Thymus (tissue), 11 donors: ENCODE measurements around the gene PRCC. TPM values are rescaled to one million over a fixed set of nuclear protein-coding genes. Genes with fewer than 3 reads are reported as not detected.
A peak's percentile ranks its signal among the peaks of the same experiment; 100 is the strongest.

Experiments
- DNase-seq, 9 donors: peaks; one replicate each; pipeline ENCODE4 v3.0.0-alpha.2; 2013; ENCODE audit warnings: low spot score in 9 of 9, low read depth in 6 of 9, missing footprints in 1 of 9
- H3K27ac ChIP-seq, 2 donors: one replicate each; pipeline ENCODE4 v1.5.1; 2013; ENCODE audit warnings: control low read depth in 1 of 2, low read depth in 1 of 2, low read length in 1 of 2, mild to moderate bottlenecking in 1 of 2, moderate library complexity in 1 of 2
- H3K27me3 ChIP-seq, 2 donors: one replicate each; pipeline ENCODE4 v1.5.1; 2013; ENCODE audit warnings: low read length in 1 of 2; ENCODE audit not compliant: control insufficient read depth in 2 of 2, insufficient read depth in 1 of 2
- H3K36me3 ChIP-seq, 2 donors: one replicate each; pipeline ENCODE4 v1.5.1; 2013; ENCODE audit warnings: low read length in 1 of 2, mild to moderate bottlenecking in 1 of 2, moderate library complexity in 1 of 2; ENCODE audit not compliant: control insufficient read depth in 2 of 2, insufficient read depth in 2 of 2
- H3K4me1 ChIP-seq, 2 donors: one replicate each; pipeline ENCODE4 v1.5.1; 2013; ENCODE audit warnings: low read length in 2 of 2; ENCODE audit not compliant: control insufficient read depth in 2 of 2, insufficient read depth in 2 of 2
- H3K4me3 ChIP-seq, 2 donors: one replicate each; pipeline ENCODE4 v1.5.1; 2013; ENCODE audit warnings: low read length in 2 of 2, control low read depth in 1 of 2, mild to moderate bottlenecking in 1 of 2
- H3K9me3 ChIP-seq, 2 donors: one replicate each; pipeline ENCODE4 v1.5.1; 2013; ENCODE audit warnings: low read length in 1 of 2, mild to moderate bottlenecking in 1 of 2; ENCODE audit not compliant: control insufficient read depth in 2 of 2, insufficient read depth in 1 of 2
- WGBS: extraction: QIAGEN DNeasy Blood & Tissue Kit; methylation state at CpG from one replicate; pipeline ENCODE4 v1.1.7; 2013; 5-methylcytosine and 5-hydroxymethylcytosine counted together
- polyA plus RNA-seq: library from polyadenylated mRNA; stranded (reverse); fragments of 200-250 nt; gene quantifications from one replicate; pipeline ENCODE4 v1.2.3, GENCODE V29; 2013
- total RNA-seq: library from RNA; stranded (reverse); fragments of 120-200 nt; gene quantifications from one replicate; pipeline ENCODE4 v1.2.4, GENCODE V29; 2013
- donor health status: healthy.

PRCC gene
- total and polyA plus RNA-seq, 2 donors: 29.1 to 72.9 TPM

DNA sequence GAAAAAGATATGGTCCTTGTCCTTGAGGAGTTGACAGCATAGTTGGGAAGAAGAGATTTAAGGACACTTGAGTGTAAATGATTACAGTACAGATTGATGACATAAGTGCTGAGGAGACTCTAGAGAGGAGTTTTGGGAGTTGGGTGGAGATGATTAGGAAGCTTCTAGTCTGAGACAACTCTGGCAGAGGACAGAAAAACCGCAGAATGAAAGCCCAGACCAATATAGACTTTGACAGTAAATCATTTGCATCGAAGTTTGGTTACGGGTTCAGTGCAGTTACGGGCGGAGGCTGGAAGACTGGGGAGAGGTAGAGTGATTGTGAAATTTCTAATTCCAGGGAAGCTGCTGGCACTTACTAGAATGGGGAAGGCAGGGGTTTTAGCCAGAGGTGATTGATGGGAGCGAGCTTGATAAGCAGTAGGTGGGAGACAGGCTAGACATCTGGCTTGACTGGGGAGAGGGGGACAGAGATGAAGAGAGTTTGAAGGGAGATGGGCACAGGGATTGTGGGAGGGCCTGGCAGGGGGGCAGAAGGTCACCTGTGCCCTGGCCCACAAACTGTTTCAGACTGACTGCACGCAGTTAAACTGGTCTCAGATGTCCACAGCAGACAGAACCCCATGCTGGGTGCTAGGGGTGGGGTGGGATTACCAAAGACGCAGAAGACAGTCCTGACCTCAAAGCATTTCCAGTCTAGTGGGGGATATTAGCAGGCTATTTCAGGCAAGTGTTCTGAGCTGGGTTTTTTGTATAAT, 29.2 kb downstream of the PRCC start:
- Histone ChIP-seq H3K4me1 (peaks cover 0 to 13% of the 10 kb centered on the region in 2 donors), H3K27ac (no peak overlapping the region), H3K4me3 (no peak overlapping the region), H3K9me3 (no peaks in the 10 kb centered on the region), H3K27me3 (no peaks in the 10 kb centered on the region), H3K36me3 (peaks cover 64 to 90% of the 10 kb centered on the region in 2 donors)
- WGBS: 96% methylated on average over 8 of the region's 8 CpGs
- no peak for DNase-seq

DNA sequence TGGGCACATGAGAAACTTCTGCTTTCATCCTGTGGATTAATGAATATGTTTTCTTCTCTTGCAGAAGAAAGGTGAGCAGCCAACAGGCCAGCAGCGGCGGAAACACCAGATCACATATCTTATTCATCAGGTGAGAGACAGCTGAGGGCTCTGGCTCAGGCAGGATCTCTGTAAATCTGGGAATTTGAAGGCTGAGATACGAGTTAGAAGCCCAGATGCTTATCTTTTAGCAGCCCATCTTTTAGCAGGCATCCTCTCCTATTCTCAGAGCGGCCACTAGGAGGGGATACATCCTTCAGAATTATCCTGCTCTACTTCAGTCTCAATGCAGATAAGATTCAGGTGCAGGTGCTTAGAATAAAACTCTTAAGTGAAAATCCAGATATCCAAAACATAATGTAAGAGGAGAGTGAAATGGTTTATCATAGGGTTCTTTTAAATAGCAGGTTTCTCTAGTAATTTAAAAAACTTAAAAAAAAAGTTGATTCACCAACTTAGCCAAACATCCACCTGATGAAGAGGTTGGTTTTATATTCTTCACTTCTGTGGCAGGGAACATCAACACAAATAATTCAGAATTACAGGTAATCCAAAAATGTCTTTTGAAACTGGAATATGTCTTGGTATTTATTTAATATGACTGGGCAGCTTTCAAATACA, 30.0 kb downstream of the PRCC start:
- H3K4me1 ChIP-seq: peaks cover 0 to 17% of the 10 kb centered on the region in 2 donors
- no peak overlapping the region for H3K27ac ChIP-seq
- H3K36me3 ChIP-seq: peaks cover 58 to 87% of the 10 kb centered on the region in 2 donors
- peak in 8 of 9 donors; percentile 50 to 86 (median 66) for DNase-seq
- 66% methylated on average over 4 of the region's 4 CpGs for WGBS
- H3K4me3 ChIP-seq: no peak overlapping the region
- H3K27me3 ChIP-seq: no peaks in the 10 kb centered on the region
- no peaks in the 10 kb centered on the region for H3K9me3 ChIP-seq

DNA sequence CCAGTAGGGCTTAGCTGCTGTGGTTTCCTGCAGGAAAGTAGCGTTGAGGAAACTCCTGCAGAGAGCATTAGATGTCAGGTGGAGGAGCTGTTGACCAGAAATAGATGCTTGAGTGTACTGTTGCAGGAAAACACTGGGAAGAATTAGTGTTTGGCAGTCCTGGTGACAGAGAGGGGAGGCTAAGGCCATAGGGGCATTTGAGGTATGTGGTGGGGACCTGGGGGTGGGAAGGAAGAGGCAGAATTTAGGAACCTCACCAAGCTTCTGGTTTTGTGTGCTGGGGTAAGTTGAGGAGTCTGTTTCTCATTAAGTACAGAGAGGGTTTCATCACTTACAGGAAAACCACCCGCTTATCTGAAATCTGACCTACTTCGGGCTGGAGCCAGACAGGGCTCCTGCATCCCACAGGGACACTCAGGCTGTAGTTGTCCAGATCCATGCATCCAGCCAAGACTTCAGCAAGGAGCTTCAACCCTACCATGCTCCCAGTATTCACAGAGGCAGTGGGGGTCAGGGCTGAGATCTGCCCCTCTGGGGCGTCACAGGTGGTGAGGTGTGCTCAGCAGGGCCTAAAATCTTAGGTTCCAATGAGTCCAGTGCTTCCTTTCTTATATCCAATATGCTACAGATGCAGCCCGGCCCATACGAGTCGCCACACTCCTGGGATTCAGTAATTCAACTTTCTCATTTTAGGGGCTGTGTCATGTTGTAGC, 34.2 kb downstream of the PRCC start:
- peaks cover 40 to 56% of the 10 kb centered on the region in 2 donors for H3K36me3 ChIP-seq
- H3K9me3 ChIP-seq: no peaks in the 10 kb centered on the region
- DNase-seq: no peak
- 80% methylated on average over 7 of the region's 7 CpGs for WGBS
- H3K27me3 ChIP-seq: no peaks in the 10 kb centered on the region
- no peak overlapping the region for H3K4me3 ChIP-seq
- H3K27ac ChIP-seq: peak overlapping the region in 1 of 2 donors; percentile 19
- H3K4me1 ChIP-seq: peaks cover 0 to 24% of the 10 kb centered on the region in 2 donors

DNA sequence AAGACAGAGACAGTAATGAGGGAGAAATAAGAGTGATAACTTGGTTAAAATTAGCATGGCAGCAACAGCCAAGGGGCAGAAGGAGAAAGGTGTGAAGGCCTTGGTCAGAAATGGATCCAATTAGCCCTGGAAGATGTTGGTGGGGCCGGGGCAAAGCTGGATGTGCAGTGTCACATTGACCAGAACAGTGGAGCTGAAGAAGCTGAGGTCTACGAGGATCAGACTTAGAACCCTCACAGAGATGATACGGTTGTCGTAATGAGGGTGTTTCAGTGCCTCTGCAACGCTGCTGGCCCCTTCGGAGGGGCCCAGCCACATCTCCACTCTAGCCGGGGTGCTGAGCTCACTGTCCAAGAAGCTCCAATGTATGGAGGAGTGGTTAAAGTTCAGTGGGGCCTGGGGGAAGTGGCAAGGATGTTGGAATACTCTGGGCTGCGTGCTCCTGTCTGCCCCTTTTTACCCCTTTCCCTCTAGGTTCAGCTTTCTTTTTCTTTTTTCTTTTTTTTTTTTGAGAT, 35.1 kb downstream of the PRCC start:
- H3K36me3 ChIP-seq: peaks cover 43 to 57% of the 10 kb centered on the region in 2 donors
- 96% methylated on average over 8 of the region's 8 CpGs for WGBS
- H3K9me3 ChIP-seq: no peaks in the 10 kb centered on the region
- DNase-seq: no peak
- H3K27me3 ChIP-seq: no peaks in the 10 kb centered on the region
- H3K27ac ChIP-seq: no peak overlapping the region
- H3K4me1 ChIP-seq: peaks cover 0 to 26% of the 10 kb centered on the region in 2 donors
- H3K4me3 ChIP-seq: no peak overlapping the region

DNA sequence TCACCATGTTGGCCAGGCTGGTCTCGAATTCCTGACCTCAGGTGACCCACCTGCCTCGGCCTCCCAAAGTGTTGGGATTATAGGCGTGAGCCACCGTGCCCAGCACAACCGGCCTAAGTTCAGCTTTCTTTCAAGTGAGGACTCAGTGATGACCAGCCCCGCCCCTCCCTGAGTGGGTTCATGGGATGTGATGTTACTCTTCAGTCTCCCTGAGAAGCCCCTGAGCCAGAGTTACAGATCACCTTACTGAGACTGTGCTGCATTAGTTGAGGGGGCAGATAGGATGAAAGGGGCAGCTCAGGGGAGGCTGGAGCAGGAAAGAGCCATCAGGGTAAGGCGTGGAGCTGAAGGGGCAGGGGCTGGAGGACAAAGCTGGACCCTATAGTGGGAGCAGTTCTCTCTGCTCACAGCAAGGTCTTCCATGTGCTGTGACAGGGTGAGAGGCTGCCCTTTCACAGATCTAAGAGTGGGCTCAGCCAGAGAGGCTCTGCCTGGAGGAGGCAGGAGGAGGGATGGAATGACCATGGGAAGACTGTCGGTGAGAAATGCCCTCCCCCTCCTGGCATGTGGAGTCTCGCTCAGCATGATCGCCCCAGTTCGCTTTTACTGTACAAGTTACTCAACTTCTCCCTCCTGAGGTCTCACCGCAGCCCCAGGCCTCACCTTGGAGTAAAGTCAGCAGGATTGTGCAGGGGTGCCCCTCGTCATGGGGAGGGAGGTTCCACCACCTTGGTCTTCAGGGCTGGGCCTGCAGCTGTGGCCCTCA, 35.9 kb downstream of the PRCC start:
- no peak for DNase-seq
- Histone ChIP-seq H3K36me3 (peaks cover 44 to 57% of the 10 kb centered on the region in 2 donors), H3K27ac (peak overlapping the region; percentile 33 to 55), H3K9me3 (no peaks in the 10 kb centered on the region), H3K4me3 (no peak overlapping the region), H3K27me3 (no peaks in the 10 kb centered on the region), H3K4me1 (peaks cover 0 to 33% of the 10 kb centered on the region in 2 donors)
- WGBS: 93% methylated on average over 13 of the region's 13 CpGs

DNA sequence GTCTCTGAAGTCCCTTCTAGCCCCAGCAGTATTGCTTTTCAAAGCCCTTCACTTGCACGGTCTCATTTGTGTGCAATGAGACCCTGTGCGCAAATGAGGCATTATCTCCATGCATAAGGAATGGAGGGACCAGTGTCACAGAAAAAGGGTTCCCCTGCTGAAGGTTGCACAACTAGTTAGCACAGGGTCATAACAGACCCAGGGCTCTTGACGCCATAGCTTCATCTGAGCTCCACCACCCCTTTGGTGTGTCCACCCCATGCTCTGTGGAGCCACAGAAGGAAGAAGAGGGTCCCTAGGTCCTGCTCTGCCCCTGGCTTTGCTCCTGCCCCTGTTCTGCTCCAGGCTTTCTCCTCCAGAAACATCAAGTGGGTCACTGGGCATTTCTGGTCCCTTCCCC, 36.7 kb downstream of the PRCC start:
- Histone ChIP-seq H3K4me1 (peaks cover 0 to 33% of the 10 kb centered on the region in 2 donors), H3K27ac (peak overlapping the region in 1 of 2 donors; percentile 55), H3K36me3 (peaks cover 49 to 56% of the 10 kb centered on the region in 2 donors), H3K27me3 (no peaks in the 10 kb centered on the region), H3K9me3 (no peaks in the 10 kb centered on the region), H3K4me3 (no peak overlapping the region)
- DNase-seq: no peak
- 80% methylated on average over 3 of the region's 3 CpGs for WGBS

DNA sequence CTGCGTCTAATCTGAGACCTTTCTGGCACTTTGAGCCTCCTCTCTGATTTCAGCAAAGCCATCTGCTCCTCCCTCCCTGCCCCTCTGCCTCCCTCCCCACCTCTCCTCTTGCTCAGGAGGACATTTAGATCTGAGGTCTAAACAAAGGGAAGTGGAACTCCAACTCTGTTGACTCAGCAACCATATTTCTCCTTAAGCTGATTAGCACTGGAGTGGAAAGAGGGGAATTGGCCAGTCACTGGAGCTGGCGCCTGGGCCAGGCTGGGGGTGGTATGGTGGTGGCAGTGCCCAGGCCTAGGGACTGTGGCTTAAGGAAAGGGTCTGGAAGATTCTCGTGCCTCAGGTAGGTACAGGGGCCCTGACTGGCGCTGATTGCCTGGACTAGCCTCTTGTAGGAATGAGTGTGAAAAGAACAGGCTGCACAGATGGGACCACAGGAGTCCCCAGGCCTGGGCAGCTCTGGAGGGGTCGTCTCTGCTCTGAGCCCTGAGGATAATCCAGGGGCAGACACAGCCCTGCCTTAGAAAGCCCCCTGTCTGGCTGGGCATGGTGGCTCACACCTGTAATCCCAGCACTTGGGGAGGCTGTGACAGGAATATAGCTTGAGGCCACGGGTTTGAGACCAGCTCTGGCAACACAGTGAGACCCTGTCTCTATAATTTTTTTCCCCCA, 37.4 kb downstream of the PRCC start:
- H3K36me3 ChIP-seq: peaks cover 53 to 56% of the 10 kb centered on the region in 2 donors
- H3K4me3 ChIP-seq: no peak overlapping the region
- H3K9me3 ChIP-seq: no peaks in the 10 kb centered on the region
- DNase-seq: no peak
- H3K4me1 ChIP-seq: peaks cover 0 to 33% of the 10 kb centered on the region in 2 donors
- H3K27ac ChIP-seq: peak overlapping the region; percentile 53 to 68
- no peaks in the 10 kb centered on the region for H3K27me3 ChIP-seq
- WGBS: 66% methylated on average over 6 of the region's 6 CpGs
